ENCODE data around the gene ONECUT3.
"Not testable (repeated sequence)": the region's sequence is repeated elsewhere in the genome, so short reads cannot be mapped to it uniquely, and the experiment has no call there.

DNA sequence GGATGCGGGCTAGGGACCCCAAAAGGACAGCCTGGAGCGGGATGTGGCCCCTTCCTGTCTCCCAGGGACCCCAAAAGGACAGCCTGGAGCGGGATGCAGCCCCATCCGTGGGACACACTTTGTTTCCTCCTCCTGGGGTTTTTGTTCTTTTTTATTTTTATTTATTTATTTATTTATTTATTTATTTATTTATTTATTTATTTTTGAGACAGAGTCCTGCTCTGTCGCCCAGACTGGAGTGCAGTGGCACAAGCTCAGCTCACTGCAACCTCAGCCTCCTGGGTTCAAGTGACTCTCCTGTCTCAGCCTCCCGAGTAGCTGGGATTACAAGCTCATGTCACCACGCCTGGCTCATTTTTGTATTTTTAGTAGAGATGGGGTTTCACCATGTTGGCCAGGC is 44.0 kb downstream of the ONECUT3 start:
- TF ChIP-seq, protein P1, sequence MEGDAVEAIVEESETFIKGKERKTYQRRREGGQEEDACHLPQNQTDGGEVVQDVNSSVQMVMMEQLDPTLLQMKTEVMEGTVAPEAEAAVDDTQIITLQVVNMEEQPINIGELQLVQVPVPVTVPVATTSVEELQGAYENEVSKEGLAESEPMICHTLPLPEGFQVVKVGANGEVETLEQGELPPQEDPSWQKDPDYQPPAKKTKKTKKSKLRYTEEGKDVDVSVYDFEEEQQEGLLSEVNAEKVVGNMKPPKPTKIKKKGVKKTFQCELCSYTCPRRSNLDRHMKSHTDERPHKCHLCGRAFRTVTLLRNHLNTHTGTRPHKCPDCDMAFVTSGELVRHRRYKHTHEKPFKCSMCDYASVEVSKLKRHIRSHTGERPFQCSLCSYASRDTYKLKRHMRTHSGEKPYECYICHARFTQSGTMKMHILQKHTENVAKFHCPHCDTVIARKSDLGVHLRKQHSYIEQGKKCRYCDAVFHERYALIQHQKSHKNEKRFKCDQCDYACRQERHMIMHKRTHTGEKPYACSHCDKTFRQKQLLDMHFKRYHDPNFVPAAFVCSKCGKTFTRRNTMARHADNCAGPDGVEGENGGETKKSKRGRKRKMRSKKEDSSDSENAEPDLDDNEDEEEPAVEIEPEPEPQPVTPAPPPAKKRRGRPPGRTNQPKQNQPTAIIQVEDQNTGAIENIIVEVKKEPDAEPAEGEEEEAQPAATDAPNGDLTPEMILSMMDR (IDR thresholded peaks at IDR 0.05; ENCODE audit: low read depth, low read length): not testable (repeated sequence)
- TF ChIP-seq EZH2phosphoT487 (IDR thresholded peaks at IDR 0.05; ENCODE audit: low read depth): not testable (repeated sequence)
